ENCODE results near the gene TCF7L2. TPM values are rescaled to one million over a fixed set of nuclear protein-coding genes. Genes with fewer than 3 reads are reported as not detected.
A peak's percentile ranks its signal among the peaks of the same experiment; 100 is the strongest.

TCF7L2 gene
- total and polyA plus RNA-seq, 9 donors = 21.1 to 41.7 (median 34.5) TPM

DNA sequence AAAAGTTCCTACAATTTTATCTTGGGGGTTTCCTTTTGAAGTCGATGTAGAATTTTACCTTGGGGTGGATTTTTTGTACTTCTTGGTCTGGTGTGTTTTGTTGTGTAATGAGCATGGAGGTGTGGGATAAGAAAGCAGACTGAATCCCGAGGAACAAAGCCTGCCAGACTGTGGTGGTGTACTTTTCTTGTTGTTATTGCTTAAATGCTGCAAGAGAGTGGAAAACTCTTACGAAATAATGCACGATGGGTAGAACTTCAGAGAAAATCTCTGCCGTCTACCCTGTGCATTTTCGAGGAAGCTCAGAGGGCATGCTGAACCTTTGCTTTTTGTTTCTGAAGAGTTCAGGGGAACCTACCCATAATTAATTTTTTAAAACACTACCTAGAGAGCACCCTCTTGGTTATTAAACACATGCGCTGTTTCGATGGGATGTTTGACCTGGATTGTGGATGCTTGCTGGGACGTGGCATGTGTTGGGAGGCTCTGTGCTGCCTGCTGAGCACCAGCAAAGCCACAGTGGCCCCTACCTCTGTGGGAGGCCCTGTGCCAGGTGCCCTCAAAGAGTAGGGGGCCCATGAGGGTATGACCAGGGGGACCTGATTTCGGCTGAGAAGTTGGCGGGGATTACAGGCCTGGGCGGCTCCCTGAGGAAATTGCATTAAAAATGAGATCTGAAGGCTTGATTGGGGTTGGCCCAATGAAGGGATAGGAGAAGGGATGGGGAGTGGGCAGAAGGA, 94.1 kb downstream of the TCF7L2 start:
- 94 to 96% (median 96%) methylated on average over 12 of the region's 12 CpGs for WGBS, 3 donors
- TF ChIP-seq EP300 (IDR thresholded peaks at IDR 0.05) (no peak), POLR2A (IDR thresholded peaks at IDR 0.05) (no peak)
- TF ChIP-seq, protein P1, sequence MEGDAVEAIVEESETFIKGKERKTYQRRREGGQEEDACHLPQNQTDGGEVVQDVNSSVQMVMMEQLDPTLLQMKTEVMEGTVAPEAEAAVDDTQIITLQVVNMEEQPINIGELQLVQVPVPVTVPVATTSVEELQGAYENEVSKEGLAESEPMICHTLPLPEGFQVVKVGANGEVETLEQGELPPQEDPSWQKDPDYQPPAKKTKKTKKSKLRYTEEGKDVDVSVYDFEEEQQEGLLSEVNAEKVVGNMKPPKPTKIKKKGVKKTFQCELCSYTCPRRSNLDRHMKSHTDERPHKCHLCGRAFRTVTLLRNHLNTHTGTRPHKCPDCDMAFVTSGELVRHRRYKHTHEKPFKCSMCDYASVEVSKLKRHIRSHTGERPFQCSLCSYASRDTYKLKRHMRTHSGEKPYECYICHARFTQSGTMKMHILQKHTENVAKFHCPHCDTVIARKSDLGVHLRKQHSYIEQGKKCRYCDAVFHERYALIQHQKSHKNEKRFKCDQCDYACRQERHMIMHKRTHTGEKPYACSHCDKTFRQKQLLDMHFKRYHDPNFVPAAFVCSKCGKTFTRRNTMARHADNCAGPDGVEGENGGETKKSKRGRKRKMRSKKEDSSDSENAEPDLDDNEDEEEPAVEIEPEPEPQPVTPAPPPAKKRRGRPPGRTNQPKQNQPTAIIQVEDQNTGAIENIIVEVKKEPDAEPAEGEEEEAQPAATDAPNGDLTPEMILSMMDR (IDR thresholded peaks at IDR 0.05) = no peak
- H3K36me3 ChIP-seq = no peaks in the 10 kb centered on the region
- DNase-seq = no peak
- no peak overlapping the region for H3K4me3 ChIP-seq
- H3K4me1 ChIP-seq (ENCODE audit: insufficient read depth) = peaks cover 14% of the 10 kb centered on the region
- intact Hi-C loops (cut with DNase I) = no loop called here
- H3K27me3 ChIP-seq = no peaks in the 10 kb centered on the region
- H3K27ac ChIP-seq = no peak overlapping the region
- no peaks in the 10 kb centered on the region for H3K9me3 ChIP-seq

DNA sequence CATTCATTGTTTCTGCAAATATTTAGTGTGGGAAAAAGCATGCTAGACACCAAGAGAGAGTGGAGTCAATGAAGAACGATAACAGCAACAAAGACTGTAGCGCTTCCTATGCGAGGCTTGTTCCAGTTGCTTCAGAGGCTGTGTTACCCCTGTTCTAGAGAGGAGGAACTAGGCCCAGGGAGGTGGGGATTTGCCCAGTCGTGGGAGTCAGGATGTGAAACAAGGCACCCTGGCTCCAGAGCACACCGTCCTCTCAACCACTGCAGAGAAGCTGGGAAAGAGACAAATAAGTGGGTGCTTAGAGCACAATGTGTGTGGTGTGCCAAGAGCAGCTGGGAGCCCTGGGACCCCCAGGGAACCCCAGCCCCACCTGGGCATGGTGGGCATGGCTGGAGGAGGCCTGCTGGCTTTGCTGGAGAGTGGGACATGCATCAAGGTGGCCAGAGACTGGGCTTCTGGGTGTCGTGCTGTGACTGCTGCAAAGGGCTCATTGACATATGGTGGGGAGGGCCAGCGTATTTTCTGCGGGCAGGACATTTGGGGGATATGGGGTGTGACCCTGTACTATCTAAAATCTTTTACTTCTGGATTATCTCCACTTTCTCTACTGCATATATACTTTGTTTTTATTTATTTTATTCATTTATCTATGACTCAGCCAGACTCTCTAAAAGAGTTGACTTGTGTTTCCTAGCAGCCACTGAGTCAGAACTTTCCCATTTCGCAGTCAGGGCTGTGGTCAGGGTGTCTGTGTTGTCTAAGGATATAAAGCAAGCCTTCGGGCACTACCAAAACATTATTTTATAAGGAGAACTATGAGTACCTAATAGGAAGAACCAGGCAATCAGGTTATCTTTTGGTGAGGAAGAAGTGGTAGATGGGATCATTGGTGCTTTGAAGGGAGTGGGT, 95.4 kb downstream of the TCF7L2 start:
- H3K36me3 ChIP-seq = no peaks in the 10 kb centered on the region
- H3K4me3 ChIP-seq = no peak overlapping the region
- H3K4me1 ChIP-seq (ENCODE audit: insufficient read depth) = peaks cover 23% of the 10 kb centered on the region
- TF ChIP-seq EP300 (IDR thresholded peaks at IDR 0.05) (no peak), POLR2A (IDR thresholded peaks at IDR 0.05) (no peak)
- TF ChIP-seq, protein P1 (IDR thresholded peaks at IDR 0.05) = no peak
- intact Hi-C loops (cut with DNase I) = no loop called here
- DNase-seq = peak in 1 of 5 donors; percentile 43
- WGBS, 3 donors = 62 to 77% (median 73%) methylated on average over 10 of the region's 10 CpGs
- no peaks in the 10 kb centered on the region for H3K9me3 ChIP-seq
- no peaks in the 10 kb centered on the region for H3K27me3 ChIP-seq
- H3K27ac ChIP-seq = no peak overlapping the region

DNA sequence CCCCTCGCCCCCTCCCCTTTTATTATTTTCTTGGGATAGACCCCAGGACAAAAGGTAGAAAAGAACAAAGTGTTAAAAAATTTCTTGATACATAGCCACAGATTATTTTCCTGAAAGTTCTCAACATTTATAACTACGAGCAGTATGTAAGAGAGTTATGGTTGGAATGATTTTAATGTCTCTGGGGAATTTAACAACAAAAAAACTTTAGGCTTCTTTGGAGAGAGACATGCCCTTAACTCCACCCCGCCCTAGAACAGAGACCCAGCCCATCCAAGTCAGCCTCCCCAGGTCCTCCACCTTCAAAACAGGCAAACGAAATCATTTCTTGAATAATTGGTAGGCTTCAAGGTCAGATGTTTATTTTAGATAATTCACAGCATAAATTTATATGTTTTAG, 97.1 kb downstream of the TCF7L2 start:
- Histone ChIP-seq H3K4me1 (ENCODE audit: insufficient read depth) (peaks cover 30% of the 10 kb centered on the region), H3K4me3 (no peak overlapping the region), H3K27me3 (no peaks in the 10 kb centered on the region), H3K9me3 (no peaks in the 10 kb centered on the region), H3K27ac (peak overlapping the region in 1 of 2 donors; percentile 12), H3K36me3 (no peaks in the 10 kb centered on the region)
- WGBS, 3 donors = 24 to 32% (median 25%) methylated on average over 4 of the region's 4 CpGs
- TF ChIP-seq EP300 (IDR thresholded peaks at IDR 0.05) (no peak), POLR2A (IDR thresholded peaks at IDR 0.05) (no peak)
- TF ChIP-seq, protein P1 (IDR thresholded peaks at IDR 0.05) = no peak
- intact Hi-C loops (cut with DNase I) = no loop called here
- DNase-seq = no peak

DNA sequence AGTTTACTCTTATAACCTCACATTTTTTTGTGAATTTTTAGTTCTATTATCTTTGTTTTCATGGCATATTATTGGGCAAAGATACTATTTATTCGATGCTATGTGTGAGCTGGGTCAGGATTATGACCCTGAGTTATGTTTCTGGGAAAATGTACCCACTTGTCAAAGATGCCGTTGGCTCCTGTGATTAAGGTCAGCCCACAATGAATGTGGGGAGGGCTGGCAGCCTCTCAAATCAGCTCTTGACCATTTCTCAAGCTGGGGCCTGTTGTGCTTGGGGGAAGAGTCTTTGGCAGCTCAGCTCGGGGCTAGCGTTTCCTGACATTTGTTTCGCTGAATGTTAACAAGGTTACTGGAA, 97.5 kb downstream of the TCF7L2 start:
- Histone ChIP-seq H3K4me1 (ENCODE audit: insufficient read depth) (peaks cover 33% of the 10 kb centered on the region), H3K27me3 (no peaks in the 10 kb centered on the region), H3K4me3 (no peak overlapping the region), H3K27ac (peak overlapping the region in 1 of 2 donors; percentile 12), H3K36me3 (no peaks in the 10 kb centered on the region), H3K9me3 (no peaks in the 10 kb centered on the region)
- peak; percentile 49 to 72 (median 61) for DNase-seq
- intact Hi-C loops (cut with DNase I) = no loop called here
- 2 to 4% (median 4%) methylated on average over 5 of the region's 5 CpGs for WGBS, 3 donors
- TF ChIP-seq, protein P1 (IDR thresholded peaks at IDR 0.05) = no peak
- TF ChIP-seq EP300 (IDR thresholded peaks at IDR 0.05) = no peak
- no peak for TF ChIP-seq POLR2A (IDR thresholded peaks at IDR 0.05)

Data from ovary (tissue), 9 donors.